K562 (cell line): ENCODE data around the gene THAP2. TPM values are rescaled to one million over a fixed set of nuclear protein-coding genes. Genes with fewer than 3 reads are reported as not detected.

ENCODE experiments used
- ATF4 ChIP-seq: fragments of 450-650 bp; formaldehyde crosslinking; IDR thresholded peaks from 2 replicates; pipeline ENCODE4 v1.4.0; 2022; ENCODE audit warnings: mild to moderate bottlenecking, moderate library complexity
- CBX2 ChIP-seq: fragments of 200-600 bp; sonication (generic); IDR thresholded peaks from one replicate; pipeline ENCODE4 v1.6.1; 2012; ENCODE audit warnings: mild to moderate bottlenecking, low read length, inconsistent platforms; ENCODE audit not compliant: insufficient read depth, poor library complexity, severe bottlenecking
- FOXP1 ChIP-seq: sonication (generic); formaldehyde crosslinking; IDR thresholded peaks from 2 replicates; pipeline ENCODE4 v1.8.0; 2022; ENCODE audit warnings: mild to moderate bottlenecking, missing genetic modification reagents
- HDAC8 ChIP-seq: fragments of 450-650 bp; IDR thresholded peaks from 2 replicates; pipeline ENCODE4 v1.6.1; 2016; ENCODE audit warnings: mild to moderate bottlenecking, missing genetic modification characterization, moderate library complexity, missing compliant biosample characterization
- KLF10 ChIP-seq: fragments of 250-450 bp; sonication (Bioruptor Pico); IDR thresholded peaks from 2 replicates; pipeline ENCODE4 v1.6.1; 2021; ENCODE audit warnings: matching md5 sums
- MEF2A ChIP-seq: IDR thresholded peaks from 2 replicates; pipeline ENCODE4 v1.6.1; 2011; ENCODE audit warnings: low read depth, mild to moderate bottlenecking, low read length, moderate library complexity; ENCODE audit not compliant: control insufficient read depth
- NFRKB ChIP-seq: fragments of 450-650 bp; IDR thresholded peaks from 2 replicates; pipeline ENCODE4 v1.6.1; 2016; ENCODE audit warnings: low read depth
- PATZ1 ChIP-seq: fragments of 250-450 bp; sonication (Bioruptor Pico); IDR thresholded peaks from 2 replicates; pipeline ENCODE4 v1.5.0; 2020; ENCODE audit warnings: mild to moderate bottlenecking, borderline replicate concordance
- PBX2 ChIP-seq, 2 experiments: IDR thresholded peaks in 1 of 2; conservative IDR thresholded peaks in 1 of 2; 2 replicates each; pipeline ENCODE4 v1.6.1; 2016; ENCODE audit warnings: low read depth in 2 of 2, mild to moderate bottlenecking in 1 of 2, missing compliant biosample characterization in 1 of 2, missing genetic modification characterization in 1 of 2, moderate library complexity in 1 of 2
- POLR2AphosphoS2 ChIP-seq: IDR thresholded peaks from 2 replicates; pipeline ENCODE4 v1.6.1; 2012; ENCODE audit warnings: low read length, improper control_type of control experiment
- PURB ChIP-seq: sonication (generic); formaldehyde crosslinking; IDR thresholded peaks from 2 replicates; pipeline ENCODE4 v1.9.0; 2021; ENCODE audit warnings: low read depth, mild to moderate bottlenecking, missing genetic modification reagents
- RBM25 ChIP-seq: fragments of 200-400 bp; formaldehyde crosslinking; IDR thresholded peaks from 2 replicates; pipeline ENCODE4 v1.6.1; 2018; ENCODE audit warnings: low read length, low read depth, moderate library complexity; ENCODE audit not compliant: severe bottlenecking
- THAP12 ChIP-seq: fragments of 250-450 bp; sonication (Bioruptor Pico); IDR thresholded peaks from 2 replicates; pipeline ENCODE4 v1.9.0; 2021; ENCODE audit warnings: mild to moderate bottlenecking, inconsistent platforms
- ZBED1 ChIP-seq: IDR thresholded peaks from 2 replicates; pipeline ENCODE4 v1.6.1; 2014
- ZBTB7A ChIP-seq: IDR thresholded peaks from 2 replicates; pipeline ENCODE4 v1.6.1; 2011; ENCODE audit warnings: low read depth, mild to moderate bottlenecking, low read length, moderate library complexity, borderline replicate concordance; ENCODE audit not compliant: control insufficient read depth
- ZC3H8 ChIP-seq: fragments of 450-650 bp; IDR thresholded peaks from 2 replicates; pipeline ENCODE4 v1.6.1; 2017
- ZFP30 ChIP-seq: fragments of 250-450 bp; sonication (Bioruptor Pico); IDR thresholded peaks from 2 replicates; pipeline ENCODE4 v1.8.0; 2022; ENCODE audit warnings: moderate library complexity, mild to moderate bottlenecking, inconsistent platforms, borderline replicate concordance
- ZNF12 ChIP-seq: sonication (generic); formaldehyde crosslinking; IDR thresholded peaks from 2 replicates; pipeline ENCODE4 v1.4.0; 2020; ENCODE audit warnings: mild to moderate bottlenecking, missing genetic modification reagents
- ZNF174 ChIP-seq: fragments of 250-450 bp; sonication (Bioruptor Pico); IDR thresholded peaks from 2 replicates; pipeline ENCODE4 v1.4.0; 2020; ENCODE audit warnings: mild to moderate bottlenecking
- ZNF766 ChIP-seq: fragments of 200-800 bp; sonication (Bioruptor generic); conservative IDR thresholded peaks from 2 replicates; pipeline ENCODE4 v1.6.1; 2016; ENCODE audit warnings: missing genetic modification characterization, missing compliant biosample characterization
- ZZZ3 ChIP-seq: fragments of 450-650 bp; IDR thresholded peaks from 2 replicates; pipeline ENCODE4 v1.6.1; 2016; ENCODE audit warnings: antibody characterized with exemption, mild to moderate bottlenecking, moderate library complexity
- polyA plus RNA-seq, 8 experiments: library from polyadenylated mRNA; depleted of rRNA in 4 of 8; stranded (reverse) in 5 of 8; unstranded in 3 of 8; fragments of >200 nt; fragmentation: Nextera tagmentation in 2 of 8; fragmentation: Illumina TruSeq in 1 of 8; extraction: Ambion mirVana in 2 of 8; extraction: Trizol in 1 of 8; gene quantifications; 2 replicates each; pipeline versions ENCODE4 v1.2.1 to v1.2.3, GENCODE V29; 2011 to 2014; ENCODE audit warnings: inconsistent platforms in 1 of 8, missing spikeins in 1 of 8
- total RNA-seq, 7 experiments: library from RNA; depleted of rRNA in 6 of 7; stranded (reverse); fragments of >200 nt in 6 of 7; fragmentation: Illumina TruSeq in 2 of 7; extraction: Trizol in 2 of 7; gene quantifications; 2 replicates each; pipeline versions ENCODE4 v1.2.1 to v1.2.3, GENCODE V29; 2011 to 2021; ENCODE audit warnings: low replicate concordance in 1 of 7

Gene THAP2
- total and polyA plus RNA-seq, 9 of the 15 experiments (the other 6 are each of a cell fraction or from before 2014, with no cell fraction given) = 1.8 to 18.9 (median 7.3) TPM

GRCh38 chr12:71685312-71685906 is 21.3 kb downstream of the THAP2 start (continued):
- TF ChIP-seq RBM25 (no peak), ZNF174 (CRISPR knock-in tag) (no peak), POLR2AphosphoS2 (no peak), ZFP30 (no peak), FOXP1 (no peak), PATZ1 (CRISPR knock-in tag) (no peak), ZZZ3 (no peak), ZNF12 (CRISPR knock-in tag) (no peak), HDAC8 (no peak), THAP12 (CRISPR knock-in tag) (no peak), ATF4 (CRISPR knock-in tag) (no peak), MEF2A (no peak), ZNF766 (CRISPR knock-in tag) (no peak; the same call in 1 of the 2 replicates), ZBTB7A (no peak), PURB (CRISPR knock-in tag) (no peak), KLF10 (CRISPR knock-in tag) (no peak), NFRKB (no peak), ZC3H8 (no peak), ZBED1 (no peak), CBX2 (no peak), PBX2 (CRISPR knock-in tag; IDR thresholded peaks at IDR 0.05; ENCODE audit: low read depth) (no peak), PBX2 (tag; conservative IDR thresholded peaks at IDR 0.05; ENCODE audit: low read depth) (no peak)
